Erythroblast (primary cell): Measurements from ENCODE around the gene MUC3A.

ENCODE experiments used
- GATA1 ChIP-seq: IDR thresholded peaks from 2 replicates; pipeline ENCODE4 v1.6.1; 2011; ENCODE audit warnings: low read depth, mild to moderate bottlenecking, control low read depth, low read length, moderate library complexity
- POLR2A ChIP-seq: IDR thresholded peaks from 2 replicates; pipeline ENCODE4 v1.6.1; 2011; ENCODE audit warnings: mild to moderate bottlenecking, low read length

DNA sequence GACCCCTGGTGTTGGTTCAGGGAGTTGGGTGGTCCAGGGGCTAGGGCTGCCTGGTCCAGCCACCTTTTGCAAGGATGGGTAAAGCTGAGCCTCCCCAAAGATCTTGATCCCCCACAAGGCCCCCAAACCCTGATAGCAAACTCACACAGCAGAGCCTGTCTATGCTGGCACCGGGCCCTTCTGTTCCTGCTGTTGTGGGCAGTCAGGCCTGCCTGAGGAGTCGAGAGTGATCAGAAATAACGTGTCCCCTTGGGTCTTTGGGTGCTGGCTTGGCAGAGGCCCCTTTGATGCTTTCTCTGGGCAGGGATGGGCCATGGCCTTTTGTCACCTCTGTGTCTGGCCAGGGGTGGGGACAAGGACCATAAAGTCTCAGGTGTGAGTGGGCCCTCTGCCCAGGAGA is 19.3 kb downstream of the MUC3A start:
- TF ChIP-seq POLR2A (no peak), GATA1 (no peak)
